Smooth muscle cell (in vitro differentiated cells): ENCODE data around the gene NIPAL4. TPM values are rescaled to one million over a fixed set of nuclear protein-coding genes. Genes with fewer than 3 reads are reported as not detected.

Experiments
- DNase-seq: peaks from one replicate; lab custom pipeline; 2025; ENCODE audit not compliant: unreplicated experiment; lab: John Stamatoyannopoulos, UW
- H2AFZ ChIP-seq: fragments of 200-600 bp; sonication (generic); 2 replicates; pipeline ENCODE4 v1.6.0; 2016; ENCODE audit warnings: antibody characterized with exemption, low read depth, mild to moderate bottlenecking
- H3F3A ChIP-seq: fragments of 200-600 bp; sonication (generic); 2 replicates; pipeline ENCODE4 v1.6.0; 2017; ENCODE audit warnings: antibody characterized with exemption, low read depth
- H3K27ac ChIP-seq: fragments of 200-600 bp; sonication (generic); 2 replicates; pipeline ENCODE4 v1.5.1; 2016; ENCODE audit warnings: low read depth, mild to moderate bottlenecking
- H3K27me3 ChIP-seq: fragments of 200-600 bp; sonication (generic); 2 replicates; pipeline ENCODE4 v1.6.1; 2016; ENCODE audit warnings: low read depth, mild to moderate bottlenecking
- H3K36me3 ChIP-seq: fragments of 200-600 bp; sonication (generic); 2 replicates; pipeline ENCODE4 v1.5.1; 2016; ENCODE audit warnings: low read depth
- H3K4me1 ChIP-seq: fragments of 200-600 bp; sonication (generic); 2 replicates; pipeline ENCODE4 v1.5.1; 2016; ENCODE audit warnings: low read depth
- H3K4me2 ChIP-seq: fragments of 200-600 bp; sonication (generic); 2 replicates; pipeline ENCODE4 v1.6.0; 2016; ENCODE audit warnings: mild to moderate bottlenecking
- H3K4me3 ChIP-seq: fragments of 200-600 bp; sonication (generic); 2 replicates; pipeline ENCODE4 v1.5.1; 2016; ENCODE audit warnings: mild to moderate bottlenecking
- H3K79me2 ChIP-seq: fragments of 200-600 bp; sonication (generic); 2 replicates; pipeline ENCODE4 v1.6.0; 2016; ENCODE audit warnings: low read depth, mild to moderate bottlenecking
- H3K9ac ChIP-seq: fragments of 200-600 bp; sonication (generic); 2 replicates; pipeline ENCODE4 v1.6.0; 2016; ENCODE audit warnings: low read depth
- H3K9me3 ChIP-seq: fragments of 200-600 bp; sonication (generic); replicated peaks from 2 replicates; pipeline ENCODE4 v1.5.1; 2016; ENCODE audit warnings: low read depth
- H4K20me1 ChIP-seq: fragments of 200-600 bp; sonication (generic); 2 replicates; pipeline ENCODE4 v1.6.0; 2016; ENCODE audit warnings: low read depth
- WGBS: methylation state at CpG from one replicate; pipeline ENCODE4 v1.1.7; 2016; ENCODE audit warnings: low lambda C conversion rate; 5-methylcytosine and 5-hydroxymethylcytosine counted together
- polyA plus RNA-seq: library from polyadenylated mRNA; unstranded; fragments of >200 nt; fragmentation: Nextera tagmentation; extraction: Ambion mirVana; gene quantifications from 2 replicates; pipeline ENCODE4 v1.2.1, GENCODE V29; 2016
- total RNA-seq: library from RNA; depleted of rRNA; stranded (reverse); fragments of >200 nt; gene quantifications from 2 replicates; pipeline ENCODE4 v1.2.3, GENCODE V29; 2014
- TF ChIP-seq, protein P1 (sequence below): fragments of 200-600 bp; sonication (generic); IDR thresholded peaks from 2 replicates; pipeline ENCODE4 v1.5.1; 2017; ENCODE audit warnings: borderline replicate concordance, mild to moderate bottlenecking, antibody characterized with exemption; ENCODE audit not compliant: insufficient read depth, poor library complexity, severe bottlenecking

Gene NIPAL4
- total and polyA plus RNA-seq, 2 experiments from 2014 or later, result 0.37 to 6.9 TPM

DNA sequence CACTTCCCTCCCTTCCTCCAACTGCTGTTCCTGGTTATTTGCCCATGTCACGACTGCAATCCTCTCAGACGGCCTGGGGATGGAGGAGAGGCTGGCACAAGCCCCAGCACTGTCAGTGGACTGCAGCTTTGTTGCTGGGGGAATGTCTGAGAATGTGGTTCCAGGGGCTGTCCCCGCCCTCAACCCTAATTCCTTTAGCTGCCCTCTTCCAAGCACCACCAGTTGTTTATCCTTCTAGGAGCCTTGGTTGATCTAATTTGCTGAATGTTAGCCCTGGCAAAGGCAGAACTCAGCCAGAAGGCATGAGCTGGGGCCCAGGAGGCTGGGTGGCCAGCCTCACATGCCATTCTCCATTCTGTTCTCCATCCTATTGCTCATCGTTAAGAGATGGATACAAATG, 64.0 kb downstream of the NIPAL4 start:
- Histone ChIP-seq H3F3A (peaks cover 10% of the 10 kb centered on the region), H2AFZ (no peak overlapping the region), H3K36me3 (peaks cover 12% of the 10 kb centered on the region), H3K9me3 (no peaks in the 10 kb centered on the region), H4K20me1 (peaks cover 93% of the 10 kb centered on the region), H3K9ac (no peak overlapping the region), H3K79me2 (peaks cover 21% of the 10 kb centered on the region), H3K4me3 (no peak overlapping the region), H3K27me3 (no peaks in the 10 kb centered on the region), H3K4me2 (no peak overlapping the region), H3K4me1 (no peaks in the 10 kb centered on the region), H3K27ac (no peak overlapping the region)
- WGBS, result 82% methylated on average over 4 of the region's 4 CpGs
- TF ChIP-seq, protein P1, sequence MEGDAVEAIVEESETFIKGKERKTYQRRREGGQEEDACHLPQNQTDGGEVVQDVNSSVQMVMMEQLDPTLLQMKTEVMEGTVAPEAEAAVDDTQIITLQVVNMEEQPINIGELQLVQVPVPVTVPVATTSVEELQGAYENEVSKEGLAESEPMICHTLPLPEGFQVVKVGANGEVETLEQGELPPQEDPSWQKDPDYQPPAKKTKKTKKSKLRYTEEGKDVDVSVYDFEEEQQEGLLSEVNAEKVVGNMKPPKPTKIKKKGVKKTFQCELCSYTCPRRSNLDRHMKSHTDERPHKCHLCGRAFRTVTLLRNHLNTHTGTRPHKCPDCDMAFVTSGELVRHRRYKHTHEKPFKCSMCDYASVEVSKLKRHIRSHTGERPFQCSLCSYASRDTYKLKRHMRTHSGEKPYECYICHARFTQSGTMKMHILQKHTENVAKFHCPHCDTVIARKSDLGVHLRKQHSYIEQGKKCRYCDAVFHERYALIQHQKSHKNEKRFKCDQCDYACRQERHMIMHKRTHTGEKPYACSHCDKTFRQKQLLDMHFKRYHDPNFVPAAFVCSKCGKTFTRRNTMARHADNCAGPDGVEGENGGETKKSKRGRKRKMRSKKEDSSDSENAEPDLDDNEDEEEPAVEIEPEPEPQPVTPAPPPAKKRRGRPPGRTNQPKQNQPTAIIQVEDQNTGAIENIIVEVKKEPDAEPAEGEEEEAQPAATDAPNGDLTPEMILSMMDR, result no peak
- DNase-seq, result no peak

Other genes starting within 250 kb of the NIPAL4 start
- gene CYFIP2, start 194.1 kb upstream of the NIPAL4 start, total RNA-seq, result 9.7 and 17.8 TPM in 2 replicates
- gene CYFIP2, start 194.1 kb upstream of the NIPAL4 start, polyA plus RNA-seq, result 11.4 and 28.6 TPM in 2 replicates
- 112 and 117 TPM in 2 replicates for gene ADAM19, start 115.6 kb downstream of the NIPAL4 start, total RNA-seq
- gene ADAM19, start 115.6 kb downstream of the NIPAL4 start, polyA plus RNA-seq, result 62.2 and 62.6 TPM in 2 replicates
- 1.5 TPM in 1 of 2 replicates, not detected in the other for gene SOX30, start 192.2 kb downstream of the NIPAL4 start, total RNA-seq
- gene SOX30, start 192.2 kb downstream of the NIPAL4 start, polyA plus RNA-seq, result 0.38 TPM in 1 of 2 replicates, not detected in the other
- not detected in 2 replicates for gene C5orf52, start 211.3 kb downstream of the NIPAL4 start, total RNA-seq
- not detected in 2 replicates for gene C5orf52, start 211.3 kb downstream of the NIPAL4 start, polyA plus RNA-seq